GM12873 (cell line): ENCODE data around the gene PROM2.

Source experiments
- TF ChIP-seq, protein P1 (sequence below): IDR thresholded peaks from 2 replicates; pipeline ENCODE4 v1.5.1; 2012; ENCODE audit warnings: low read depth, mild to moderate bottlenecking, moderate library complexity, low read length, control low read depth; ENCODE audit not compliant: insufficient read depth; ENCODE audit errors: missing control alignments

PROM2 gene

DNA sequence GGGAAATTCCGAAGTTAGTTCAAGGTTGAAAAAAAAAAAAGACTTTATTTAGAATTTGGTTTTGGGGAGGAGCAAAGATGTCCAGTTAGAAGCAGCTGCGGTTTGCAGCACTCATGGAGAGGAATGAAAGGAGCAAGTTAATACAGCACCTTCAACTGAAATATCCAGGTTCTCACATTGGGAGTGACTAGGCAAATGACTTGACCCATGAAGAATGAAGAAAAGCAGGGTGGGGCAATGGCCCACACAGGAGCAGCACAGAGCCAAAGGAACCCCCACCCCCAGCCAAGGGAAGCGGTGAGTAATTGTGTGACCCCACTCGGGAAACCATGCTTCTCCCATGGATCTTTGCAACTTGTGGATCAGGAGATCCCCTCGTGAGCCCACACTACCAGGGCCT is 34.2 kb upstream of the PROM2 start:
- TF ChIP-seq, protein P1, sequence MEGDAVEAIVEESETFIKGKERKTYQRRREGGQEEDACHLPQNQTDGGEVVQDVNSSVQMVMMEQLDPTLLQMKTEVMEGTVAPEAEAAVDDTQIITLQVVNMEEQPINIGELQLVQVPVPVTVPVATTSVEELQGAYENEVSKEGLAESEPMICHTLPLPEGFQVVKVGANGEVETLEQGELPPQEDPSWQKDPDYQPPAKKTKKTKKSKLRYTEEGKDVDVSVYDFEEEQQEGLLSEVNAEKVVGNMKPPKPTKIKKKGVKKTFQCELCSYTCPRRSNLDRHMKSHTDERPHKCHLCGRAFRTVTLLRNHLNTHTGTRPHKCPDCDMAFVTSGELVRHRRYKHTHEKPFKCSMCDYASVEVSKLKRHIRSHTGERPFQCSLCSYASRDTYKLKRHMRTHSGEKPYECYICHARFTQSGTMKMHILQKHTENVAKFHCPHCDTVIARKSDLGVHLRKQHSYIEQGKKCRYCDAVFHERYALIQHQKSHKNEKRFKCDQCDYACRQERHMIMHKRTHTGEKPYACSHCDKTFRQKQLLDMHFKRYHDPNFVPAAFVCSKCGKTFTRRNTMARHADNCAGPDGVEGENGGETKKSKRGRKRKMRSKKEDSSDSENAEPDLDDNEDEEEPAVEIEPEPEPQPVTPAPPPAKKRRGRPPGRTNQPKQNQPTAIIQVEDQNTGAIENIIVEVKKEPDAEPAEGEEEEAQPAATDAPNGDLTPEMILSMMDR, result no peak

- TF ChIP-seq, protein P1, result no peak
These were observed 33.7 kb upstream of the PROM2 start for GRCh38 chr2:95240556-95240955.

GRCh38 chr2:95258271-95258670 is 16.0 kb upstream of the PROM2 start:
- TF ChIP-seq, protein P1, result no peak

GRCh38 chr2:95260028-95261023 is 13.9 kb upstream of the PROM2 start:
- TF ChIP-seq, protein P1, result no peak

DNA sequence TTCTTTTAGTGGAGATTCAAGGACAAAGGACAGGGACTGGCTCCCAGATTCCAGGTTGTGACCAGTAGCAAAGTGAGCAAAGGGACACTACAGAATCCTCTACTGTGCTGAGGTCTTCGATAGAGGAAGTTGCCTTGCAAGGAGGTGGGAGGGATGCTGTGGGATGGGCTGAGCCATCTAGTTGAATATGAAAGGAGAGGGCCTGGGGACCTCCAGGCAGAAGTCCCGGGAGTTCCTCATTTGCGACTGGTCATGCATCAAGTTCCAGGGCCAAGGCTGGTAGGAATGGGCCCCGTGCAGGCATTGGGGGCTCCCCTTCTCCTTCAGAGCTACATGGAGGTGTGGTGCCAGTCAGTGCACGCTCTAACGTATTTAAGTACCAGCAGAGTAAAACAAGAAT is 12.6 kb upstream of the PROM2 start:
- TF ChIP-seq, protein P1, result no peak

DNA sequence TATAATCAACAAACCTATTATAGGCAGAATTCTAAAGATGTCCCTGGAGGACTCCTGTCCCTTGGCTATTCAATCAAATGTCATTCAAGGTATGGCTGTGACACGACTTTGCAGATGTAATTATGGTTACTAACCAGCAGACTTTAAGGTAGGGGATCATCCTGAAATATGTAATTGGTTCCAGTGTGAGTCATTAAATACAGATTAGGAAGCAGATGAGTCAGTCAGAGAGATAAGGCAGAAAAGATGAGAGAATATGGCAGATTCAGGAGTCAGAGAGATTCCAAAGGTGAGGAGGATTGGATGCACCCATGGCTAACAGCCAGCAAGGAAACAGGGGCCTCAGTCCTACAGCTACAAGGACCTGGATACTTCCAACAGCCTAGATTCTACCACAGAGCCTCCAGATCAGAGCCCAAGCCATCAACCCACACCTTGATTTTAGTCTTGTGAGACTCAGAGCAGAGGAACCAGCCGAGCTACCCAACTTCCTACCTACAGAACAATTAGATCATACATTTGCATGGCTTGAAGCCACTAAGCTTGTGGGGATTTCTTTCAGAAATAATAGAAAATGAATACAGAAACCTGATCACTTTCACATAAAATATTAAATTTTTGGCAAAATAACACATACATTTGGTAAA is 11.2 kb upstream of the PROM2 start:
- TF ChIP-seq, protein P1, result no peak

GRCh38 chr2:95264624-95265023 is 9.6 kb upstream of the PROM2 start:
- TF ChIP-seq, protein P1, result no peak
